OCI-LY3 (cell line): ENCODE measurements around the gene MPC2.

Source experiments
- EZH2phosphoT487 ChIP-seq: fragments of 200-600 bp; shearing (Covaris generic); IDR thresholded peaks from 2 replicates; pipeline ENCODE4 v1.6.1; 2018; ENCODE audit warnings: antibody characterized with exemption, mixed run types, low read depth
- TF ChIP-seq, protein P1 (sequence below): fragments of 200-600, 300-600 bp; sonication (generic); IDR thresholded peaks from 2 replicates; pipeline ENCODE4 v1.5.1; 2014; ENCODE audit warnings: antibody characterized with exemption, low read length, low read depth

DNA sequence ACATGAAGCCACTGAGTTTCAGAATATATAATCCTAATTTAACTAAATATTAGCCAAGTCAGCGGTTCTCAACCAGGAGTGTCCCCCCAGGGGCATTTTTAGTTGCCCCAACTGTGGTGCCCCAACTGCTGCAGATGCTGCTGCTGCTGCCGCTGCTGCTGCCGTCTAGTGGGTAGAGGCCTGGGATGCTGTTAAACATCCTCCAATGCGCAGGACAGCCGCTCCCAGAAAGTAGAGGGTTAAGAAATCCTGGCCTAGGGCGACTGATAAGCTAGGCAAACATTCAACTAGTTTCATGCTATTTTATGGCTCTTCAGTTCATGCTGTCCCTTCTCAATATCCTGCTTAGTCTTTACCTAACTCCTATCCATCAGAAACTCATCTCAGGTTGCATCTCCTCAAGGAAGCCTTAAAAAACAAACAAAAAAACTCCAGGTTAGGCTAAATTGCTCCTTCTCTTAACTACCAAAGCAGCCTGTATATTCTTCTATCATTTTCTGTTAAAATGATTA lies 10.3 kb downstream of the MPC2 start:
- TF ChIP-seq, protein P1, sequence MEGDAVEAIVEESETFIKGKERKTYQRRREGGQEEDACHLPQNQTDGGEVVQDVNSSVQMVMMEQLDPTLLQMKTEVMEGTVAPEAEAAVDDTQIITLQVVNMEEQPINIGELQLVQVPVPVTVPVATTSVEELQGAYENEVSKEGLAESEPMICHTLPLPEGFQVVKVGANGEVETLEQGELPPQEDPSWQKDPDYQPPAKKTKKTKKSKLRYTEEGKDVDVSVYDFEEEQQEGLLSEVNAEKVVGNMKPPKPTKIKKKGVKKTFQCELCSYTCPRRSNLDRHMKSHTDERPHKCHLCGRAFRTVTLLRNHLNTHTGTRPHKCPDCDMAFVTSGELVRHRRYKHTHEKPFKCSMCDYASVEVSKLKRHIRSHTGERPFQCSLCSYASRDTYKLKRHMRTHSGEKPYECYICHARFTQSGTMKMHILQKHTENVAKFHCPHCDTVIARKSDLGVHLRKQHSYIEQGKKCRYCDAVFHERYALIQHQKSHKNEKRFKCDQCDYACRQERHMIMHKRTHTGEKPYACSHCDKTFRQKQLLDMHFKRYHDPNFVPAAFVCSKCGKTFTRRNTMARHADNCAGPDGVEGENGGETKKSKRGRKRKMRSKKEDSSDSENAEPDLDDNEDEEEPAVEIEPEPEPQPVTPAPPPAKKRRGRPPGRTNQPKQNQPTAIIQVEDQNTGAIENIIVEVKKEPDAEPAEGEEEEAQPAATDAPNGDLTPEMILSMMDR, result peak; percentile 13; the same call in 1 of the 2 replicates
- TF ChIP-seq EZH2phosphoT487, result no peak
